ENCODE data around the gene ATP8B1. TPM values are rescaled to one million over a fixed set of nuclear protein-coding genes. Genes with fewer than 3 reads are reported as not detected.
"Not testable (repeated sequence)": the region's sequence is repeated elsewhere in the genome, so short reads cannot be mapped to it uniquely, and the experiment has no call there.

Gene ATP8B1
- total and polyA plus RNA-seq, 9 of the 15 experiments (the other 6 are each of a cell fraction or from before 2014, with no cell fraction given): 0.01 to 0.22 (median 0.03) TPM; not detected in 3

- TF ChIP-seq HSF4 (CRISPR knock-in tag; IDR thresholded peaks at IDR 0.05; ENCODE audit: borderline replicate concordance) (no peak), ERF (CRISPR knock-in tag; IDR thresholded peaks at IDR 0.05) (no peak), USF1 (CRISPR knock-in tag; IDR thresholded peaks at IDR 0.05) (no peak), POLR2H (tag; IDR thresholded peaks at IDR 0.05; ENCODE audit: low read depth) (no peak), ZNF518B (CRISPR knock-in tag; IDR thresholded peaks at IDR 0.05) (no peak)
Measured at GRCh38 chr18:57727952-57728807, 74.9 kb downstream of the ATP8B1 start (continued).

- H3K79me2 ChIP-seq (ENCODE audit: control insufficient read depth, insufficient read depth, low read length); DNase-seq (ENCODE audit: extremely low read depth in 1 of 4, low spot score in 3 of 4); H3K9me3 ChIP-seq (replicated peaks; ENCODE audit: control insufficient read depth, insufficient read depth, low read depth, low read length); FAIRE-seq; H3K9me1 ChIP-seq (ENCODE audit: control insufficient read depth, insufficient read depth, low read length); CTCF ChIA-PET (ENCODE audit: low intra/inter-chr PET ratio); H3K27me3 ChIP-seq (ENCODE audit: control insufficient read depth in 2 of 2, insufficient read depth in 2 of 2, low read length in 2 of 2); H3K4me3 ChIP-seq; H3K36me3 ChIP-seq (ENCODE audit: control insufficient read depth, insufficient read depth, low read length); intact Hi-C loops (cut with micrococcal nuclease); H3K27ac ChIP-seq (ENCODE audit: extremely low read depth, low read depth, low read length); in situ Hi-C loops (cut with MboI); ATAC-seq; H2AFZ ChIP-seq (ENCODE audit: low read depth, low read length); H3K9ac ChIP-seq (ENCODE audit: insufficient read depth in 1 of 2, low read depth in 2 of 2, low read length in 2 of 2); POLR2A ChIA-PET; H4K20me1 ChIP-seq (replicated peaks; ENCODE audit: control insufficient read depth, insufficient read depth, low read length); H3K4me1 ChIP-seq (replicated peaks in 1 of 2; ENCODE audit: control insufficient read depth in 2 of 2, insufficient read depth in 2 of 2, low read length in 2 of 2); BruUV-seq (replicated peaks); H3K4me2 ChIP-seq (ENCODE audit: insufficient read depth, low read length): not testable (repeated sequence)
- 45% methylated on average over 12 of the region's 31 CpGs for WGBS (ENCODE audit: insufficient coverage, low coverage, missing lambda C conversion rate)
Measured at GRCh38 chr18:57719211-57719935, 83.7 kb downstream of the ATP8B1 start.
